Right ventricle myocardium superior (tissue), 1 donor: Measurements from ENCODE around the gene TENM3. TPM values are rescaled to one million over a fixed set of nuclear protein-coding genes. Genes with fewer than 3 reads are reported as not detected.

Experiments used
- ATAC-seq: fragments of 200-7000 bp; cut with Tn5 transposase; one replicate; pipeline ENCODE4 v1.9.1; 2020; ENCODE audit warnings: mild to moderate bottlenecking; ENCODE audit not compliant: poor library complexity
- DNase-seq: peaks from one replicate; pipeline ENCODE4 v3.0.0-alpha.2; 2020
- intact Hi-C: fragments of 100-400 bp; cut with DNase I; formaldehyde crosslinking; loops from one replicate; pipeline ENCODE4 v1.11.2; 2022
- total RNA-seq: library from RNA; stranded (reverse); fragmentation: NEBNext Ultra II Directional; extraction: Animal tissue kit (Norgen Biotek cat#: 25700); gene quantifications from one replicate; pipeline ENCODE4 v1.2.1, GENCODE V29; 2021
- donor health status: DM: no; HTN: yes; CAD: no; lungs with severe emphysema.

The TENM3 gene
- total RNA-seq, 1 donor from 2014 or later, result 3.0 TPM

DNA sequence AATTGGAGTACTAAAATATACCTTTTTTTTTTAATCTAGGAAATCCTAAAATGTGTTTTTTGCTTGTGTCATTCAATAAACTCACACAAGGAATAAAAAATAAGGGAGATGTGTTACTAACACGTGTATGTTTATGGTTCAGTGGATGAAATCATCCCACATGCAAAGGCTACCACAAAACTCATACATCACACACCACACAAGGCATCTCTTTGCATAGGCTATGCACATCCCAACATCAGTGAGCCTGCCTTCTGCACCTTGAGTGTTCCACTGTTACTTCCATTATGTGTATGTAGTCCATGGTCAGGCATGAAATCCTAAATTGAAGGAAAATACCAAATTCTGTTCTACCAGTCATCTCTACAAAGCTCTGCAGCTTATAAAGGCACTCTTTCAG lies 460.9 kb downstream of the TENM3 start:
- ATAC-seq (no peak), DNase-seq (no peak)
- intact Hi-C loops, result no loop called here

DNA sequence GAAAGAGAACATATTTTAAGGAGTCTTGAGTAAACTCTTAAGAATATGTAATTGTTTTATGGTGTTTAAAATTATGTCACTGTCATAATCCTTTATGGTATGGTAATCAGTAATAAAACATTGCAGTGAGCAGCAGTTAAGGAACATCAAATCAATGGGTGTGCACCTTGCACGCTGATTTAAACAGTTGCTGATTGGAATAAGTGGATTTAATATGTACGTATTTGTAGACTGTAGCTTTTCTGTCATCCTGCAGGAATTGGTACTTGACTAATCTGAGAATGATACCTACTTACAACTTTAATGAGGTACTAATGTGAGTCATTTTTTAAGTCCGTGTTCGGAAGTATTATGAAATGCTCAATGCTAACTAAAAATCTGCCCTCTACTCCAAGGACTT lies 461.7 kb downstream of the TENM3 start:
- DNase-seq, result no peak
- intact Hi-C loops, result no loop called here
- ATAC-seq, result no peak

- DNase-seq (no peak), ATAC-seq (no peak)
- intact Hi-C loops, result no loop called here
These were observed 462.2 kb downstream of the TENM3 start for GRCh38 chr4:182705389-182705788.

DNA sequence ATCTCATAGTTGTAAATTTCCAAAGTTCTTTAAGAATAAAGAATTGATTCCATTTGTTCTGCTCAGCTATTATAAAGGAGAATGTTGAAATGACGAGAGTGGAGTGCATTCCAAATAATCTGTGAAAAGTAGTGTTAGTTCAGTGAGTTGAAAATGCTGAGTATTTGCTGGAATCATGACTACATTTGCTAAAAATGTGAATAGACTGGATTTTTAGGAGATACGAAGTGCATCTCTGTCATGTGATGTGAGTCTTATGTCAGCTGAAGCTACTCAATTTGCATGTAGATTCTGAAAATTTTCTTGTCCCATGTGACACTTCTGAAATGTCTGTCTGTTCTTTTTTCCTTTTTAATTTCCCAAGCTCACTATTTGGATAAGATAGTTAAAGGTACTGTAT lies 468.0 kb downstream of the TENM3 start:
- DNase-seq (no peak), ATAC-seq (no peak)
- intact Hi-C loops, result no loop called here

DNA sequence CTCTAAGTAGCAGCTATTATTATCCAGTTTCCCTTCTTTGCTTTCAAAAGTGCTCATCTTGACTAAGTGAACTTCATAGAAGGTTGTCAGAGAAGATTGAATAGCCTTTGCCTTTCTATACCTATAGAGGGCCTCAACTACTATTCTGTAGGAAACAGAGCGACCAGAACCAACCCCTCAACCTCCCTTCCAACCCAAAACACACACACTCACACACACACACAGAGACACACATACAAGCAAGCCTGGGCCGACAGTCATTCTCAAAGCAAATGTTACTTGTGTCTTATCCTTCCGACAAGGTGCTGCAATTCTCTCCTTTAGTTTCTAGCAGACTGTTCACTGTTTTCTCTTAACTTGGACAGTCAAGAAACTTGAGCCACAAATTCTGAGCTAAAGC lies 472.3 kb downstream of the TENM3 start:
- DNase-seq, result no peak
- ATAC-seq, result no peak
- intact Hi-C loops, result no loop called here

- intact Hi-C loops, result no loop called here
- no peak for ATAC-seq
- no peak for DNase-seq
These were observed 473.0 kb downstream of the TENM3 start for GRCh38 chr4:182716192-182716591.

GRCh38 chr4:182717788-182718583 lies 474.8 kb downstream of the TENM3 start:
- ATAC-seq (no peak), DNase-seq (no peak)
- intact Hi-C loops, result no loop called here

DNA sequence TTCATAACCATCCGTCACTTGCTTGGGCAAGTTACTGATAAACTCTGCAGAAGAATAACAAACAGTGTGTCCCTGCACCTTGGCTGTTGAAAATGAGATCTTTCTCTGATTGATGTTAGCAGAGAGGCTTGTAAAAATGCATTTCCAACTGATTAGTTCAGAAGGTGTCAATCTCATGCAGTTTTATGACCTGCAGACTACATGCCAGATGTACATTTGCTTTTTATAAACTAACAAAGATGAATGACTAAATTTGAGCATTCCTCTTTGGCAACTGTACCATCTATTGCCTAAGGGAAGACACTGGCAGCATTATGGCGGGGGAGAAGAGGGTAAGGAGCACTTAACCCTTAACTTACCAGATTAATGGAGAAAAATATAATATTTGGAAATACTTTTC lies 481.2 kb downstream of the TENM3 start:
- DNase-seq, result no peak
- no peak for ATAC-seq
- intact Hi-C loops, result no loop called here

- no peak for ATAC-seq
- DNase-seq, result no peak
- intact Hi-C loops, result no loop called here
These were observed 486.3 kb downstream of the TENM3 start for GRCh38 chr4:182729516-182729915.

- intact Hi-C loops, result no loop called here
- no peak for ATAC-seq
- DNase-seq, result no peak
These were observed 487.6 kb downstream of the TENM3 start for GRCh38 chr4:182730791-182731190.

DNA sequence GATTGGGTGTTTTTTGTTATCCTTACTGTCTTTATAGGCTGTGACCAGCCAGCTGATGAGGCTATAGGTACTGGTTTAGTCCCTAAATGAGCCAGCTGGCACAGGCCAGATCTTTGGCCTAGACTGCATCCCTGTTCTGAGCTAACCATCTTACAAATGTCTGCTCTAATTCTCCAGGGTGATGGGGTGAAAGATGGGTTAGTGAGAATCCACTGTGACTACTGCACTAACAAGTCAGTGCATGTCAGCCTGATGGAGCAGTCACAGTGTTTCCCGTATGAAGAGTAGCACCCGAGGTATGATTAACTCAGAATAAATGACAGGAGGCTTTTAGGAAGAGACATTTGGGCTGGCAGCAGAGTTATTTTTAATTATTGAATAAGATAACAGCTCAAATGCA lies 493.0 kb downstream of the TENM3 start:
- intact Hi-C loops, result no loop called here
- DNase-seq, result no peak
- ATAC-seq, result no peak

DNA sequence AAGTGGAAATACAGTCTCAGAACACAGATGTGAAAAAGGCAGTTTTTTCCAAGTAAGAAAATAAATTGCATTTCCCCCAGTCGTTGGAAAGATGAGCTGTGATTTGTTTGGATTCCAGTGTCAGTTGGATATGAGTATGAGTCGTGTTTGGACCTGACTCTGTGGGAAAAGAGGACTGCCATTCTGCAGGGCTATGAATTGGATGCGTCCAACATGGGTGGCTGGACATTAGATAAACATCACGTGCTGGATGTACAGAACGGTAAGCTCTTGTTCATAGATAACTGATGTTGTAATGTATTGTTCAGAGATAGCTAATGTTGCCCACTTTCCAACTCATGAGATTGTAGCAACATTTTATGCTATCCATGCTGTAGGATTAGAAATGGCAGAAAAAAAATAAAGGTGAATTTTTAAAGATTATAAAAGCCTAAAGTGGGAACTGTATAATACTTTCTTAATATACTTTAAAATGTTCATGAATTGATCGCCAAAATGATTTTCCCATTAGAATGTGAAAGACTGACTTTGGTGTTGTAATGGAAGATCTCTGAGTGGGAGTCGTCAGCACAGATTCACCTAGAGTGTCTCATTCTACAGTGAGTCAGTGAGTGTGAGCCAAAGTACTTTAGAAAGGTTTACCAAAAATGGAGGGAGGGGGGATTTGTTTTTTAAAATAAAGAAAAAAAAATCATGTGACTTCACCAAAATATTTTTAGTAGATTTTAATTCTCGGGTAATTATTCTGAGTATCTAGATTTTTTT lies 495.3 kb downstream of the TENM3 start:
- ATAC-seq, result no peak
- intact Hi-C loops, result no loop called here
- DNase-seq, result no peak

- DNase-seq (no peak), ATAC-seq (no peak)
- intact Hi-C loops, result no loop called here
These were observed 497.1 kb downstream of the TENM3 start for GRCh38 chr4:182740256-182740655.

GRCh38 chr4:182741054-182741453 lies 497.9 kb downstream of the TENM3 start:
- intact Hi-C loops, result no loop called here
- DNase-seq, result no peak
- peak; percentile 74 for ATAC-seq

- DNase-seq (no peak), ATAC-seq (no peak)
- intact Hi-C loops, result no loop called here
These were observed 498.7 kb downstream of the TENM3 start for GRCh38 chr4:182741914-182742313.

DNA sequence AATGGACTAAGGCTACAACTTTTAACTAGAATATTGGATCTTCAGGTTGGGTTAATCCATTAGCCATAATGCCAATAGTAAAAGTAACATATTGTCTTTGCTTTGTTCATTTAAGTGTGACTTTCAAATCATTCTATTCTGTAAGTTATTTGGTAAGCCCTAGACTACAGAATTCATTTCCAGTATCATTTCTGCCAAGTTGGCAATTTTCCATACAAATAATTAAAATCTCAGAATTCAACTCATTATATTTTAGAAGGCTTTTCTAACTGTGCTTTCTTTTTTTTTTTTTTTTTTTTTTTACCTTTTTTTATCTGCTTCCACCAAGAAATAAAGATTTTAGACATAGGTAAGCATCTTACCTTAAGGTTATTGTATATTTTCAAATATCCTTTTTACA lies 500.6 kb downstream of the TENM3 start:
- DNase-seq (no peak), ATAC-seq (no peak)
- intact Hi-C loops, result no loop called here

DNA sequence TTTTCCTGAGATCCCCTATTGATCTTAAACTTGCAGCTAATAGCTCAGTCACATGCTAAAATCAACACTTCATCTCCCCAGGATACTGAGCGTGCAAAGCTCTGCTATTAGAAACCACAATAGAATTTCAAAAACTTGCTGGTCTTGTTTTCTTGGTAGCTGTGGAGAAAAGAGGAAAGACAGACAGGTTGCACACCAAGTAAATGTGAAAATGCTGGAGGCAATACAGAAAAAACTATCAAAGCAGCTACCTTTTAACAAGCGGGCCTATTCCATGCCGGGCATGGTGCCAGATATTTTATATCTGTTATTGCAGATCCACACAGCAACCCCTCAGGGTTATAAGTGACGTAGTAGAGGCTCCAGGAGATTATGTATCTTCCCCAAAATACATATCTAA lies 502.0 kb downstream of the TENM3 start:
- intact Hi-C loops, result no loop called here
- no peak for DNase-seq
- ATAC-seq, result no peak

DNA sequence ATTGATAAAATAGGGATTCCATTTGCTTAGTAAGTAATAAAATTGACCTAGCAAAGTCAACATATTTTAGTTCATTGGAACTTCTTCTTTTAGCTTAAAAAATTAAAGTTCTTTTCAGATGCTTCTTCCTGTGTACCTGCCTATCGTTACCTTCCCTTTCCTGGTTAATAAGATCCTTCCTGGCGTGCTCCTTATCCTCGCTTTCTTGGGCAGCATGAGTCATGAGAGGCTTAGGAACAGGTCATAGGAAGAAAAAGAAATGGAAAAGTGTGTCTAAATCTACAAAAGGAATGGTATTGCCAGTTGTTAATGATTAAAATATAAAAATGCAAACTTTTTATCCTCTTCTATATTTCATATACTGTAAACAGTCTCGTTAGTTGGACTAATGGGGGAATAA lies 503.7 kb downstream of the TENM3 start:
- ATAC-seq, result no peak
- DNase-seq, result no peak
- intact Hi-C loops, result no loop called here

DNA sequence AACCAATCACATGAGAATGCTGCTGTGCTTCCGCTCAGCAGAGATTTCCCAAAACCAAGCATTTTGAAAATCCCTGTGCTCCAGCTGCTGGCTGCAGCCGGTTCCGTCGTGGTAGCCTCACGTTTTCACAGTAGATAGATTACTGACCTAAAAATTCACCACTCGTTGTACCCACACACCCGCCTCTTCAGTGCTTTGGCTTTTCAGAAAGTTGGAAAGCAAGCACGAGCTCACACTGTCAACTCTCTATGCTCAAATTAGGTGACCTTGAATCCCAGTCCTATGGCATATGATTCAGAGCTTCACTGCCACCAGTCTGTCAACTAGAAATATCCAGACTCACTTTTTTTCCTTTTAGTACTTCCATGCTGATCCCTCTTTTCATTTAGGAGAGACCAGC lies 505.1 kb downstream of the TENM3 start:
- ATAC-seq, result peak; percentile 95
- DNase-seq, result no peak

GRCh38 chr4:182748949-182749348 lies 505.7 kb downstream of the TENM3 start:
- ATAC-seq (no peak), DNase-seq (no peak)
- intact Hi-C loops, result no loop called here

More for the DNA sequence above, 505.1 kb downstream of the TENM3 start:
- intact Hi-C loops, result no loop called here
